Caco-2 (cell line): ENCODE results near the gene TP63. TPM values are rescaled to one million over a fixed set of nuclear protein-coding genes. Genes with fewer than 3 reads are reported as not detected.

Experiments used
- BruUV-seq: library from RNA; stranded (reverse); fragments of 400-500 nt; replicated peaks from 2 replicates; lab custom pipeline; 2021; lab: Mats Ljungman, UMichigan
- CTCF ChIA-PET: fragments of 300-600 bp; sonication (Branson Sonifier 250); formaldehyde crosslinking; loops from one replicate; lab custom pipeline; 2022; ENCODE audit warnings: antibody characterized with exemption; lab: Charles Lee
- POLR2A ChIA-PET: fragments of 300-600 bp; sonication (Branson Sonifier 250); formaldehyde crosslinking; loops from one replicate; lab custom pipeline; 2022; ENCODE audit warnings: antibody characterized with exemption; lab: Charles Lee
- DNase-seq, 2 experiments: peaks; one replicate each; pipeline versions ENCODE4 v3.0.0 to v3.0.0-alpha.2; 2020 to 2022
- H3K27me3 ChIP-seq: replicated peaks from 2 replicates; pipeline ENCODE4 v1.6.0; 2011; ENCODE audit warnings: low read length; ENCODE audit not compliant: control insufficient read depth, insufficient read depth
- H3K36me3 ChIP-seq: 2 replicates; pipeline ENCODE4 v1.5.1; 2011; ENCODE audit warnings: low read length; ENCODE audit not compliant: control insufficient read depth, insufficient read depth
- H3K4me1 ChIP-seq: fragments of 250-450 bp; sonication (Bioruptor Pico); 2 replicates; pipeline ENCODE4 v1.5.1; 2020; ENCODE audit warnings: mild to moderate bottlenecking
- H3K4me3 ChIP-seq: 2 replicates; pipeline ENCODE4 v1.5.1; 2011; ENCODE audit warnings: low read depth, mild to moderate bottlenecking, control low read depth, low read length
- H3K9me3 ChIP-seq: fragments of 250-450 bp; sonication (Bioruptor Pico); 2 replicates; pipeline ENCODE4 v1.5.1; 2020; ENCODE audit warnings: mild to moderate bottlenecking, moderate library complexity
- H3K27ac Mint-ChIP-seq: one replicate; pipeline ENCODE4 v1.8.0; 2022; ENCODE audit warnings: mixed read lengths; ENCODE audit not compliant: unreplicated experiment
- H3K27me3 Mint-ChIP-seq: one replicate; pipeline ENCODE4 v1.8.0; 2022; ENCODE audit warnings: mixed read lengths; ENCODE audit not compliant: insufficient read depth, unreplicated experiment
- H3K36me3 Mint-ChIP-seq: one replicate; pipeline ENCODE4 v1.8.0; 2022; ENCODE audit warnings: mild to moderate bottlenecking, mixed read lengths; ENCODE audit not compliant: insufficient read depth, unreplicated experiment
- H3K4me1 Mint-ChIP-seq: one replicate; pipeline ENCODE4 v1.8.0; 2022; ENCODE audit warnings: low read depth, mixed read lengths; ENCODE audit not compliant: unreplicated experiment
- H3K4me3 Mint-ChIP-seq: one replicate; pipeline ENCODE4 v1.8.0; 2022; ENCODE audit warnings: mild to moderate bottlenecking, moderate library complexity, mixed read lengths; ENCODE audit not compliant: unreplicated experiment
- H3K9me3 Mint-ChIP-seq: one replicate; pipeline ENCODE4 v1.8.0; 2022; ENCODE audit warnings: mixed read lengths; ENCODE audit not compliant: unreplicated experiment
- CTCF ChIP-seq, 2 experiments: fragments of 200-600 bp in 1 of 2; IDR thresholded peaks; 1 replicate in 1 of 2; 2 replicates in 1 of 2; pipeline versions ENCODE4 v1.5.1 to v1.8.0; 2011 to 2022; ENCODE audit warnings: antibody characterized with exemption in 1 of 2, control low read depth in 1 of 2, inconsistent platforms in 1 of 2, low read depth in 1 of 2, low read length in 1 of 2, mild to moderate bottlenecking in 1 of 2, moderate library complexity in 1 of 2; ENCODE audit not compliant: insufficient read depth in 1 of 2, severe bottlenecking in 1 of 2, unreplicated experiment in 1 of 2
- intact Hi-C: fragments of 100-400 bp; cut with micrococcal nuclease; formaldehyde crosslinking; loops from one replicate; pipeline ENCODE4 v1.10.0; 2022; ENCODE audit not compliant: unreplicated experiment
- microRNA-seq: library from miRNA; unstranded; fragments of <30 nt; microRNA quantifications from one replicate; pipeline ENCODE4 v1.2.0, GENCODE V29; 2022
- total RNA-seq: library from RNA; stranded (reverse); gene quantifications from 2 replicates; pipeline ENCODE4 v1.2.3, GENCODE V29; 2022

TP63 gene
- total RNA-seq, 1 experiment from 2014 or later: 1.2 TPM

GRCh38 chr3:189944285-189945145 is 313.3 kb downstream of the TP63 start:
- no peaks in the 10 kb centered on the region for H3K27me3 Mint-ChIP-seq
- H3K4me1 ChIP-seq: peaks cover 12% of the 10 kb centered on the region
- H3K27me3 ChIP-seq: no peaks in the 10 kb centered on the region
- CTCF ChIA-PET: interaction anchor here (0.5 to 0.7 kb wide), 2 partner anchors 17 to 620 kb away, joined by 4 read pairs; no protein-coding TSS in a partner anchor
- no peak overlapping the region for H3K27ac Mint-ChIP-seq
- H3K36me3 Mint-ChIP-seq: no peaks in the 10 kb centered on the region
- no peaks in the 10 kb centered on the region for H3K9me3 ChIP-seq
- no peak overlapping the region for H3K4me3 Mint-ChIP-seq
- TF ChIP-seq CTCF (IDR thresholded peaks at IDR 0.05; ENCODE audit: insufficient read depth in 1 of 2, low read depth in 1 of 2, low read length in 1 of 2, severe bottlenecking in 1 of 2, unreplicated experiment in 1 of 2): no peak
- POLR2A ChIA-PET: no interaction called here
- no peak overlapping the region for H3K4me3 ChIP-seq
- intact Hi-C loops: loop anchor here (10.0 kb wide), 3 partner anchors 160 to 430 kb away; no protein-coding TSS in a partner anchor
- BruUV-seq: no TSS peak
- H3K36me3 ChIP-seq: no peaks in the 10 kb centered on the region
- no peaks in the 10 kb centered on the region for H3K9me3 Mint-ChIP-seq
- DNase-seq: no peak
- H3K4me1 Mint-ChIP-seq: peaks cover 23% of the 10 kb centered on the region

- H3K27me3 Mint-ChIP-seq: no peaks in the 10 kb centered on the region
- H3K4me3 ChIP-seq: no peak overlapping the region
- no peaks in the 10 kb centered on the region for H3K36me3 Mint-ChIP-seq
- no peak for TF ChIP-seq CTCF (IDR thresholded peaks at IDR 0.05; ENCODE audit: insufficient read depth in 1 of 2, low read depth in 1 of 2, low read length in 1 of 2, severe bottlenecking in 1 of 2, unreplicated experiment in 1 of 2)
- POLR2A ChIA-PET: no interaction called here
- intact Hi-C loops: loop anchor here (10.0 kb wide), 3 partner anchors 161 to 431 kb away; no protein-coding TSS in a partner anchor
- H3K9me3 ChIP-seq: no peaks in the 10 kb centered on the region
- peaks cover 15% of the 10 kb centered on the region for H3K4me1 Mint-ChIP-seq
- no peak for DNase-seq
- BruUV-seq: no TSS peak
- H3K4me1 ChIP-seq: peaks cover 11% of the 10 kb centered on the region
- no peaks in the 10 kb centered on the region for H3K27me3 ChIP-seq
- no peaks in the 10 kb centered on the region for H3K9me3 Mint-ChIP-seq
- CTCF ChIA-PET: no interaction called here
- no peaks in the 10 kb centered on the region for H3K36me3 ChIP-seq
- H3K27ac Mint-ChIP-seq: no peak overlapping the region
- no peak overlapping the region for H3K4me3 Mint-ChIP-seq
Measured at GRCh38 chr3:189945935-189946709, 314.9 kb downstream of the TP63 start.

Small RNA genes within 50 kb of the gene (microRNA-seq; reads per million reads assigned to microRNA genes)
- 3.3 reads per million, percentile 21 among the genes with 10 or more reads in this experiment for gene MIR944
